Activated CD4-positive, alpha-beta T cell treated with anti-CD3 and anti-CD28 coated beads for 36 hours (primary cell): Measurements from ENCODE around the gene THSD4. TPM values are rescaled to one million over a fixed set of nuclear protein-coding genes. Genes with fewer than 3 reads are reported as not detected.

Experiments
- ATAC-seq: fragments of 200-7000 bp; cut with Tn5 transposase; one replicate; pipeline ENCODE4 v1.10.0; 2021; ENCODE audit warnings: mild to moderate bottlenecking, moderate library complexity
- CTCF ChIA-PET: fragments of 350-600 bp; sonication (Branson Sonifier 250); formaldehyde crosslinking; loops from one replicate; lab custom pipeline; 2021; ENCODE audit warnings: antibody characterized with exemption; lab: Charles Lee
- POLR2A ChIA-PET: fragments of 350-600 bp; sonication (Branson Sonifier 250); formaldehyde crosslinking; loops from one replicate; lab custom pipeline; 2021; ENCODE audit warnings: antibody characterized with exemption, inconsistent platforms; lab: Charles Lee
- DNase-seq: peaks from one replicate; pipeline ENCODE4 v3.0.0-alpha.2; 2020
- H3K27ac Mint-ChIP-seq: one replicate; pipeline ENCODE4 v1.8.0; 2021; ENCODE audit warnings: mixed read lengths
- H3K27me3 Mint-ChIP-seq: one replicate; pipeline ENCODE4 v1.8.0; 2021; ENCODE audit warnings: mixed read lengths
- H3K36me3 Mint-ChIP-seq: one replicate; pipeline ENCODE4 v1.8.0; 2021; ENCODE audit warnings: low read depth, mixed read lengths
- H3K4me1 Mint-ChIP-seq: one replicate; pipeline ENCODE4 v1.8.0; 2021; ENCODE audit warnings: mixed read lengths
- H3K4me3 Mint-ChIP-seq: one replicate; pipeline ENCODE4 v1.8.0; 2021; ENCODE audit warnings: mild to moderate bottlenecking, moderate library complexity, mixed read lengths
- H3K9me3 Mint-ChIP-seq: one replicate; pipeline ENCODE4 v1.8.0; 2021; ENCODE audit warnings: low read depth, mixed read lengths
- intact Hi-C, 2 experiments: fragments of 100-400 bp; cut with DNase I in 1 of 2; cut with micrococcal nuclease in 1 of 2; formaldehyde crosslinking; loops; one replicate each; pipeline versions ENCODE4 v1.14.2 to v1.15.1; 2022 to 2024; cut with DNase I, micrococcal nuclease
- total RNA-seq, 2 experiments: library from RNA; stranded (reverse); gene quantifications; one replicate each; pipeline ENCODE4 v1.2.3, GENCODE V29; 2021

The THSD4 gene
- total RNA-seq, 2 experiments from 2014 or later, result not detected

DNA sequence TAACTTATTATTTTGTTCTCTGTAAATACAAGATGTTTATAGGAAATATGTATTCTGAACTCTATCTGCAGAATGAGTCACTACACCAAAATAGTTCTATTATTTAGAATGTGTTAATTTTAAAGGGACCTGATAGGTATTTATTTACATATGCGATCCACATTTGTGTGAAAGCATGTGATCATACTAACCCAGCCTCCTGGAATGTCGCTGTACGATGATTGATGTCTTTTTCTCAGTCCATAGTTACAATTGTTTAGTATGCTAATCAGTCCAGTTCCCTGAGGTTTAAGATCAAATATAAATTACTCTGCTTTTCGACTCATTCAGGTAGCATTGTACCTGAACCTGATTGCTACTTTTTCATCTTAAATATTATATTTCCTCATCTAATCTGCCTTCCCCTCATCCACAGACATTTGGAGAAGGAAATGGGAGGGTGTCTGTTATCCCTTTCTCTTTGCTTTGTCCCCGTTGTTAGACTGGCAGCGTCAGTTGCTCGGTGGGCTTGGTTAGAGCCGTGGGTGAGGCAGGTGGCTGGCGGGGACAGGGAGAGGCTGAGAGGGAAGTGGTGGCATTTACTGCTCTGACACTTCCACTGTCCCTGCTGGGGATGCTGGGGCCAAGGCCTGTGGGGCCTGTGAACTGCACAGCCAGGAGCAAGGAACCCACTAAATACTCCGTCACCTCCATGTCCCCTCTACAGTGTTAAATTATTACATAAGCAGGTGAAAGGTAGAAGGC lies 667.3 kb downstream of the THSD4 start:
- intact Hi-C loops, result no loop called here
- ChIA-PET POLR2A (no interaction called here), CTCF (interaction anchor here (2.4 kb wide), 1 partner anchor 374 kb away, joined by 12 read pairs; no protein-coding TSS in a partner anchor)
- no peak for DNase-seq
- no peaks in the 10 kb centered on the region for H3K36me3 Mint-ChIP-seq
- H3K9me3 Mint-ChIP-seq, result no peaks in the 10 kb centered on the region
- H3K4me1 Mint-ChIP-seq, result peaks cover 12% of the 10 kb centered on the region
- H3K4me3 Mint-ChIP-seq, result no peak overlapping the region
- H3K27ac Mint-ChIP-seq, result no peak overlapping the region
- no peak for ATAC-seq
- peaks cover 16% of the 10 kb centered on the region for H3K27me3 Mint-ChIP-seq

DNA sequence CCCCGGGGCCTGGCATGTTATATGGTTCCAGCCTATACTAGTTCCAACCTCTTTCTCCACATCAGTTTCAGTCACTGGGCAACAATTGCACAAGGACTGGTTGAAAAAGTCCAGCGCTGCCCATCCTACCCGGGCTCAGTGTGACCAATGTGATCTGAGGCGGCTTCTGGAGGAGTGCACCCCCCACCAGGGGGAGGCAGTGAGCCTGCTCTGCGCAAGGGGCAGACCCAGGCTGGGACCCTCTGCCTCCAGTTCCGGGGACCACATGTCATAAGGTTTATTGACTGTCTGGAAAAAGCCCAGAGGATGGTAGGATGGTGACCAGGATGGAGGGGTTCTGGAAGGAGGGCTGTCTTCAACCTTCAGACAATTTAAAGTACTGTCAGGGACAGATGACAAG lies 669.4 kb downstream of the THSD4 start:
- DNase-seq (peak; percentile 40), ATAC-seq (no peak)
- intact Hi-C loops, result no loop called here
- Mint-ChIP-seq H3K27me3 (peaks cover 16% of the 10 kb centered on the region), H3K9me3 (no peaks in the 10 kb centered on the region), H3K27ac (no peak overlapping the region), H3K4me1 (peaks cover 12% of the 10 kb centered on the region), H3K4me3 (no peak overlapping the region), H3K36me3 (no peaks in the 10 kb centered on the region)
- CTCF ChIA-PET, result interaction anchor here (1.4 kb wide), 1 partner anchor 12 kb away, joined by 6 read pairs; no protein-coding TSS in a partner anchor
- POLR2A ChIA-PET, result no interaction called here

DNA sequence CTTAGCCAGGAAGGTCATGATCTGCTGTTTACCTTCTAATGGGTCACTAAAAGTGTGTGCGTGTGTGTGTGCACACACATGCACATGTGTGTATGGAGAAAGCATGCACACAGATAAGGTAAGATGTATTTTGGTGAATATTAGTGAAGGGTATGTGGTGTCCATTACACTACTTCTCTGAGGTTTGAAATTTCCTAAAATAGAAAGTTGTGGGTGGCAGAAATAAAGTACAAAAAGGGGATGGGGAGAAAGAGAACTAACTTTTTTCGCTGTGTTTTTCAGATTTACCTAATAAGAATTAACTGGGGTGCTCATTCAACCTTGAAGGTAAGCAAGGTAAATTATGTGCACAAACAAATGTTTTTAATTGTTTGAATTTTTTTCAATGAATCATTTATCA lies 670.7 kb downstream of the THSD4 start:
- H3K4me3 Mint-ChIP-seq, result no peak overlapping the region
- POLR2A ChIA-PET, result no interaction called here
- intact Hi-C loops, result no loop called here
- no peaks in the 10 kb centered on the region for H3K9me3 Mint-ChIP-seq
- ATAC-seq (no peak), DNase-seq (no peak)
- no peak overlapping the region for H3K27ac Mint-ChIP-seq
- H3K4me1 Mint-ChIP-seq, result peaks cover 4% of the 10 kb centered on the region
- CTCF ChIA-PET, result interaction anchor here (0.6 to 1.2 kb wide), 3 partner anchors 14 to 913 kb away, joined by 3 to 5 read pairs (median 3); no protein-coding TSS in a partner anchor
- peaks cover 16% of the 10 kb centered on the region for H3K27me3 Mint-ChIP-seq
- H3K36me3 Mint-ChIP-seq, result no peaks in the 10 kb centered on the region

DNA sequence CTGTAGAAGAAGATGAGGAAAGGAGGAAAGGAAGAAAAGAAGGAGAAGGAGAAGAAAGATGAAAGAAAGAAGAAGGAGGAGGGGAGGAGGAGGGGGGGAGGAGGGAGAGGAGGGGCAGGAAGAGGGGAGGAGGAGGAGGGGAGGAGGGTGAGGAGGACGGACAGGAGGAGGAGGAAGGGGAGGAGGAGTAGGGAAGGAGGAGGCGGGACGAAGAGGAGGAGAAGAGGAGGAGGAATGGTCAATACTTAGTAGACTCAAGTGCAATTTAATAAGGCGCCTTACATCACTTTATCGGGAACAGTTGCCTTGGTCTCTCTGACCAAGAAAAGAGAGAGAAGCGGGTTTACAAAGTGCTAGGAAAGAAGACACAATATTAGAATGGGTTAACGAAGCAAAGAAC lies 671.4 kb downstream of the THSD4 start:
- no peak for DNase-seq
- Mint-ChIP-seq H3K4me3 (no peak overlapping the region), H3K27me3 (peaks cover 14% of the 10 kb centered on the region), H3K4me1 (no peaks in the 10 kb centered on the region), H3K9me3 (no peaks in the 10 kb centered on the region), H3K36me3 (no peaks in the 10 kb centered on the region), H3K27ac (no peak overlapping the region)
- POLR2A ChIA-PET, result no interaction called here
- ATAC-seq, result no peak
- CTCF ChIA-PET, result interaction anchor here (1.2 kb wide), 2 partner anchors 14 to 34 kb away, joined by 3 read pairs; no protein-coding TSS in a partner anchor
- intact Hi-C loops, result no loop called here

DNA sequence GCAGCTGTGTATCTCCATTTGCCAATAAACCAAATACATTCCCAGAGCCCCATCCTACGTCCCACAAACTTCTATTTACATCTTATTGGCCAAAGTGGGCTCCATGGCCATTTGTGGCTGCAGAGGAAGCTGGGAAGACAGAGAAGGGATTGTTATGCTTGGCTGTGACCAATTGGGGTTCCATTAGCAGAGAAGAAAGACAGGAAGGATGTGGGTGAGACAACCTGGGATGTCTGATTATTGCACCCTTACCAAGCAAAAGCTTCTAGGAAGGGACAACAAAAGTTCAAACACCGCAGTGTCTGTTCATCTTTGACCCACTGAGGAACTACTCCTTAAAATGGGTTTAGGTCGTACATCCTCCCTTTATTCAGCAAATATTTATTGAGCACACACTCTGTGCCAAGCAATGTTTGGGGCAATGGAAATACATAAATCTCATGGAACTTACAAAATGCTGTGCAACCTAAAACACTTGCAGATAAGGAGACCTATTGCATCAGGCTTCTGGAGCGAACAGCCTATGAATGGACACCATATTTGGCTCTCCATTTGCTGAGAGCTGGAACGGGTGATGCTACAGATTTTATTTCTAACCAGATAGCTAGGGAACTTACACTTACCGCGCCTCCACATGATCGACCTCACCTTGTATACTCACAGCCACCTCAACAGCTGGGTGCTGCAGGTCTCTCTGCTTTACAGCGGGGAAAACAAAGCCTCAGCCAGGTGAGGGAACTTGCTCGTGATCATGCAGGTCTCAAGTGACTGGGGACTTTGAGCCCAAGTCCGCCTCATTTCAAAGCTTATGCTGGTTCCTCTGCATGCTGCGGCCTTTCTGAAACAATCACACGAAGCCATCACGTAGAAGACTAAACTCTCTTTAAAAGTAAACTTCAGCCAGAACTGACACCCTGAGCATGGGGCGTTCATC lies 673.6 kb downstream of the THSD4 start:
- H3K4me1 Mint-ChIP-seq, result no peaks in the 10 kb centered on the region
- DNase-seq (no peak), ATAC-seq (no peak)
- peaks cover 11% of the 10 kb centered on the region for H3K27me3 Mint-ChIP-seq
- no peak overlapping the region for H3K27ac Mint-ChIP-seq
- H3K9me3 Mint-ChIP-seq, result no peaks in the 10 kb centered on the region
- POLR2A ChIA-PET, result no interaction called here
- H3K4me3 Mint-ChIP-seq, result no peak overlapping the region
- intact Hi-C loops, result no loop called here
- H3K36me3 Mint-ChIP-seq, result no peaks in the 10 kb centered on the region
- CTCF ChIA-PET, result interaction anchor here (1.0 to 1.5 kb wide), 2 partner anchors 9 to 14 kb away, joined by 3 to 5 read pairs; no protein-coding TSS in a partner anchor

DNA sequence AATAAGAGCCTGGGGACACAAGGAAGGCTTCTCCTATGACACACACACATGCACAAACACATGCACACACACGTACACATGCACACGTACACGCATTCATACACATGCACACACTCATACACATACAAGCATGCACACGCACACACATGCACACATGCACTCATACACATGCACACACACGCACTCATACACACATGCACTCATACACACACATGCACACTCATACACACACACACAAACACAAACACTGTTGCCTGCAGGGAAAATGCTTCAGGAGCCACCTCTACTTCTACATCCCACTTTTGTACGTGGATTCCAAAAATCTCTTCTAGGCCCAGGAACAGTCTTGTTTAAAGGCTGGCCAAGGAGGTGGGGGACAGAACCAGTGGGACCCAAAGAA lies 674.3 kb downstream of the THSD4 start:
- ChIA-PET POLR2A (no interaction called here), CTCF (interaction anchor here (0.6 to 1.5 kb wide), 3 partner anchors 9 to 338 kb away, joined by 3 to 5 read pairs (median 3); no protein-coding TSS in a partner anchor)
- H3K4me3 Mint-ChIP-seq, result no peak overlapping the region
- H3K4me1 Mint-ChIP-seq, result no peaks in the 10 kb centered on the region
- no peak overlapping the region for H3K27ac Mint-ChIP-seq
- peaks cover 10% of the 10 kb centered on the region for H3K27me3 Mint-ChIP-seq
- no peaks in the 10 kb centered on the region for H3K9me3 Mint-ChIP-seq
- DNase-seq (no peak), ATAC-seq (no peak)
- no peaks in the 10 kb centered on the region for H3K36me3 Mint-ChIP-seq
- intact Hi-C loops, result no loop called here

DNA sequence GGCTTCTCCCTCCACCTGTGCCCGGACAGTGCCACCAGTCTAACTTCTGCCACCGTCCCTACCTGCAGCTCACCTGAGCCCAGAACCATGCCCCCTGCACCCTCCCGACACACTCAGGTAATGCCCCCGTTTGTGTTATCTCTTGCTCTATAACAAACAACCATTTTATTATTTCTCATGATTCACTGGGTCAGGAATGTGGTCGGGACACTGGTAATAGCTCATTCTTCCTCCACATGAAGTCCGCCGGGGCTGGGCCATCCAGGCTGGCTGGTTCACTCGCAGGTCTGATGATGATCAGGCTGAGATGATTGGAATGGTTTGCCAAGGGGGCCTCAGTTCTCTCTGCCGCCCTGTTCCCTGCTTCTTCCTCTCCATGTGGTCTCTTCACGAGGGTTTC lies 674.8 kb downstream of the THSD4 start:
- Mint-ChIP-seq H3K4me1 (no peaks in the 10 kb centered on the region), H3K36me3 (no peaks in the 10 kb centered on the region), H3K27ac (no peak overlapping the region), H3K9me3 (no peaks in the 10 kb centered on the region), H3K27me3 (peaks cover 6% of the 10 kb centered on the region), H3K4me3 (no peak overlapping the region)
- DNase-seq (no peak), ATAC-seq (no peak)
- intact Hi-C loops, result no loop called here
- POLR2A ChIA-PET, result no interaction called here
- CTCF ChIA-PET, result interaction anchor here (0.6 to 1.9 kb wide), 3 partner anchors 12 to 337 kb away, joined by 3 to 8 read pairs (median 3); no protein-coding TSS in a partner anchor

DNA sequence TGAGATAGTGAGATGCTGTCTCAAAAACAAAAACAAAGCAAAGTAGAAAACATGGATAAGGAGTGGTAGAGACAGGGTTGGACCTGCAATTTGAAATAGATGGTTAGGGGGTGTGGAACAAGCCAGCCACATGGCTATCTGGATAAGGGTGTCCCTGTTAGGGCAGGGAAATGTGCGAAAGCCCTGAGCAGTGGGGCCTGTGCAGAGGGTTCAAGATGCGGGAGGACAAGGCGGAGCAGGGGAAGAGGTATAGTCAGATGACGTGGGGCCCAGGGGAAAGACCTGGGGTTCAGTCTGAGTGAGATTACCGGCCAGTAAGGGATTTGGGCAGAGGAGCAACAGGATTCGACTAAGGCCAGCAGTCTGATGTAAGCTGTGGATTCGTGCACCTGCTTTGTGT lies 676.7 kb downstream of the THSD4 start:
- CTCF ChIA-PET, result interaction anchor here (1.0 to 1.9 kb wide), 2 partner anchors 10 to 13 kb away, joined by 4 to 8 read pairs; no protein-coding TSS in a partner anchor
- Mint-ChIP-seq H3K4me3 (no peak overlapping the region), H3K4me1 (no peaks in the 10 kb centered on the region), H3K27ac (no peak overlapping the region), H3K27me3 (peaks cover 2% of the 10 kb centered on the region), H3K9me3 (no peaks in the 10 kb centered on the region), H3K36me3 (no peaks in the 10 kb centered on the region)
- POLR2A ChIA-PET, result no interaction called here
- ATAC-seq (no peak), DNase-seq (no peak)
- intact Hi-C loops, result no loop called here

DNA sequence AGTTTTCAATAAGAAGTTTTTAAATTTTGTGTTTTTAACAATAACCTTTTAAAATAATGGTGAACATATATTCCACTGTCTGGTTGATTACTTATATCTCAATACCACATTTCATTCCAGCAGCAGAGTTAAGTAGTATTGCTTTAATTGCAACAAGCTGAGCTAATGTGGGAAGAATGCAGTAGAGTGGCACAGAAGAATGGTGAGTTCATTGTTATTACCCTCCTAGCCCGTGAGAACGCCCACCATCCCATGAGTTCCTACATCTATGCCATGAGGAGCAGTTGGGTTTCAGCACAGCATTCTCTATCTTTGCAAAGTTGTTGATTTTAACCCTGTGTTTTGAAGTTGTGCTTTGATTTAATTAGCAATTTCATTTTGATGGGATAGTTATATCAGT lies 677.2 kb downstream of the THSD4 start:
- H3K4me3 Mint-ChIP-seq, result no peak overlapping the region
- no peaks in the 10 kb centered on the region for H3K4me1 Mint-ChIP-seq
- intact Hi-C loops, result no loop called here
- ATAC-seq, result no peak
- H3K36me3 Mint-ChIP-seq, result no peaks in the 10 kb centered on the region
- ChIA-PET CTCF (interaction anchor here (1.0 kb wide), 1 partner anchor 14 kb away, joined by 4 read pairs; no protein-coding TSS in a partner anchor), POLR2A (no interaction called here)
- no peak for DNase-seq
- peaks cover 2% of the 10 kb centered on the region for H3K27me3 Mint-ChIP-seq
- H3K9me3 Mint-ChIP-seq, result no peaks in the 10 kb centered on the region
- no peak overlapping the region for H3K27ac Mint-ChIP-seq

DNA sequence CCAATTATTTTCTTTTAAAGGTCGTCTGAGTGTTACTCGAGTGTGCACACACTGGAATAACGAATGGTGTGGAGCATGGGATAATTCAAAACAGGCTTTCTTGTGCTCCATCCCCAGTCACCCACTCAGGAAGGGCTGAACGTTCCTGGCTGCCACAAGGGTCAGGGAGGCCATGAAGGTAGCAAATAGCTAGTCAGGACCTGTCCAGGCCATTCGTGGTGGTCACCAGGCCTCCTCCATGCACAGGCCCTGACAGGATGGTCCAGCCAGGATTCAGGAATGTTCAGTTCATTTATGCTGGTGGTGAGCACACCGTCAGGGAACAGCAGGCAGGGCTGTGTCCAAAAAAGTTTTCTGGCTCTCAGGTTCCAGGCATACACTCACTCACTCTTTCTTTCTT lies 683.4 kb downstream of the THSD4 start:
- intact Hi-C loops, result no loop called here
- DNase-seq (no peak), ATAC-seq (no peak)
- H3K4me3 Mint-ChIP-seq, result no peak overlapping the region
- CTCF ChIA-PET, result interaction anchor here (1.6 kb wide), 1 partner anchor 48 kb away, joined by 5 read pairs; no protein-coding TSS in a partner anchor
- H3K9me3 Mint-ChIP-seq, result no peaks in the 10 kb centered on the region
- H3K36me3 Mint-ChIP-seq, result no peaks in the 10 kb centered on the region
- peaks cover 16% of the 10 kb centered on the region for H3K27me3 Mint-ChIP-seq
- POLR2A ChIA-PET, result no interaction called here
- no peak overlapping the region for H3K27ac Mint-ChIP-seq
- H3K4me1 Mint-ChIP-seq, result no peaks in the 10 kb centered on the region

DNA sequence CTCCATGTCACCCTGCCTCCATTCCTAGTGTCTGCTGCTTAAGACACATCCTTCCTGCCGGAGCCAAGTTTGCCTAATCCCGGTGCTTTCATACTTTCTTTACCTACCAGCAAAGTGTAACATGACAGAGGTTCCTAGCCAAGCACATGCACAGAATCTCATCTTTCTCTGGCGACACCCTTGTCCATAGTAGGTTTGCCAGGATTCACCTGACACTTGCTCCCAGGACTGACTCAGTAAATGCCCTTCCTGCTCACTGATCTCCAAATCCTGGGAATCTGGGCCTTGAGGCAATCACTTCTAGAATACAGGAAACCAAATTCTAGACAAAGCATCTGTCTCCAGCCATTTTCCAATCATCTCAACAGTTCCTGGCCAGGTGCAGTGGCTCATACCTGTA lies 684.9 kb downstream of the THSD4 start:
- H3K27me3 Mint-ChIP-seq, result peaks cover 16% of the 10 kb centered on the region
- H3K27ac Mint-ChIP-seq, result no peak overlapping the region
- ChIA-PET POLR2A (no interaction called here), CTCF (interaction anchor here (0.7 to 4.7 kb wide), 4 partner anchors 19 to 56 kb away, joined by 3 to 16 read pairs (median 5); no protein-coding TSS in a partner anchor)
- intact Hi-C loops, result loop anchor here (2.0 to 10.0 kb wide), 4 partner anchors 19 to 975 kb away; no protein-coding TSS in a partner anchor
- H3K4me1 Mint-ChIP-seq, result no peaks in the 10 kb centered on the region
- no peak for ATAC-seq
- no peaks in the 10 kb centered on the region for H3K36me3 Mint-ChIP-seq
- no peaks in the 10 kb centered on the region for H3K9me3 Mint-ChIP-seq
- DNase-seq, result no peak
- no peak overlapping the region for H3K4me3 Mint-ChIP-seq
